ENCODE results near the gene AOC3. TPM values are rescaled to one million over a fixed set of nuclear protein-coding genes. Genes with fewer than 3 reads are reported as not detected.
"Not testable (repeated sequence)": the region's sequence is repeated elsewhere in the genome, so short reads cannot be mapped to it uniquely, and the experiment has no call there.

Gene AOC3
- polyA plus RNA-seq, 3 donors = 0.85 TPM; not detected in 2

DNA sequence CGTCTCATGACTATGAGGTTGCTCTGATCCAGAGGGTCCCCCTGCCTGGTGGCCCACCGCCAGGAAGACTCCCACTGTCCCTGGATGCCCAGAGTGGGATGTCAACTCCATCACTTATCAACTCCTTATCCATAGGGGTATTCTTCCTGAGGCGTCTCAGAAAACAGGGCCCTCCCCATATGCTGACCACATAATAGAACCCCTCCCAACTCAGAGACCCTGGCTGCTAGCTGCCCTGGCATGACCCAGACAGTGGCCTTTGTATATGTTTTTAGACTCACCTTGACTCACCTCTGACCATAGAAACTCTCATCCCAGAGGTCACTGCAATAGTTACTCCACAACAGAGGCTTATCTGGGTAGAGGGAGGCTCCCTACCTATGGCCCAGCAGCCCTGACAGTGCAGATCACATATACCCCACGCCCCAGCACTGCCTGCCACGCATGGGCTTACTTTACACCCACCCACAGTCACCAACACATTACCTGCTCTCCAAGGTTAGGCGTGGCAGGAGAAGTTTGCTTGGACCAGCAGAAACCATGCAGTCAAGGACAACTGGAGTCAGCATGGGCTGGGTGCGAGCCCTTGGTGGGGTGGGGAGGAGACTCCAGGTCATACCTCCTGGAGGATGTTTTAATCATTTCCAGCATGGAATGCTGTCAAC is 47.3 kb downstream of the AOC3 start:
- H3K9me3 ChIP-seq (replicated peaks in 1 of 2; ENCODE audit: control insufficient read depth in 1 of 2, insufficient read depth in 1 of 2, low read length in 2 of 2) = no peaks in the 10 kb centered on the region
- no peak overlapping the region for H3K4me2 ChIP-seq (replicated peaks; ENCODE audit: extremely low read depth, low read length, poor library complexity, severe bottlenecking)
- Mint-ChIP-seq H3K27ac (no peak overlapping the region), H3K27me3 (ENCODE audit: low read depth in 3 of 3) (peaks cover 0 to 4% (median 0%) of the 10 kb centered on the region in 3 donors), H3K4me3 (no peak overlapping the region), H3K9me3 (no peaks in the 10 kb centered on the region), H3K4me1 (peaks cover 31% of the 10 kb centered on the region), H3K36me3 (no peaks in the 10 kb centered on the region)
- H4K20me1 ChIP-seq (ENCODE audit: insufficient read depth, low read length) = no peaks in the 10 kb centered on the region
- TF ChIP-seq CTCF (IDR thresholded peaks at IDR 0.05) = no peak
- H3K4me3 ChIP-seq (replicated peaks in 1 of 3; ENCODE audit: low read depth in 2 of 3, low read length in 3 of 3) = no peak overlapping the region
- DNase-seq = no peak
- intact Hi-C loops (cut with micrococcal nuclease) = no loop called here
- H3K27me3 ChIP-seq (ENCODE audit: control insufficient read depth in 2 of 2, insufficient read depth in 2 of 2, low read length in 2 of 2) = no peaks in the 10 kb centered on the region
- peaks cover 20 to 25% of the 10 kb centered on the region in 2 donors for H3K4me1 ChIP-seq (ENCODE audit: control insufficient read depth in 1 of 2, insufficient read depth in 2 of 2, low read length in 2 of 2)
- H3K27ac ChIP-seq (ENCODE audit: low read depth in 1 of 2, low read length in 2 of 2) = no peak overlapping the region
- H3K36me3 ChIP-seq (replicated peaks in 1 of 2; ENCODE audit: control insufficient read depth in 1 of 2, insufficient read depth in 2 of 2, low read length in 2 of 2) = no peaks in the 10 kb centered on the region
- H3K9ac ChIP-seq (ENCODE audit: insufficient read depth, low read length, poor library complexity, severe bottlenecking) = no peak overlapping the region
- H2AFZ ChIP-seq (ENCODE audit: insufficient read depth, low read depth, low read length, poor library complexity, severe bottlenecking) = no peak overlapping the region
- no peaks in the 10 kb centered on the region for H3K79me2 ChIP-seq (ENCODE audit: insufficient read depth, low read length)
- 90% methylated on average over 5 of the region's 7 CpGs for WGBS (ENCODE audit: insufficient coverage)

GRCh38 chr17:42899981-42900380 is 49.0 kb downstream of the AOC3 start:
- H3K27ac ChIP-seq (ENCODE audit: low read depth in 1 of 2, low read length in 2 of 2); H3K27me3 ChIP-seq (ENCODE audit: control insufficient read depth in 2 of 2, insufficient read depth in 2 of 2, low read length in 2 of 2); H3K4me3 Mint-ChIP-seq; H3K9me3 ChIP-seq (replicated peaks in 1 of 2; ENCODE audit: control insufficient read depth in 1 of 2, insufficient read depth in 1 of 2, low read length in 2 of 2); H3K4me3 ChIP-seq (replicated peaks in 1 of 3; ENCODE audit: low read depth in 2 of 3, low read length in 3 of 3); H2AFZ ChIP-seq (ENCODE audit: insufficient read depth, low read depth, low read length, poor library complexity, severe bottlenecking); H3K36me3 Mint-ChIP-seq; H3K27me3 Mint-ChIP-seq (ENCODE audit: low read depth in 3 of 3); H3K79me2 ChIP-seq (ENCODE audit: insufficient read depth, low read length); H3K9me3 Mint-ChIP-seq; H3K36me3 ChIP-seq (replicated peaks in 1 of 2; ENCODE audit: control insufficient read depth in 1 of 2, insufficient read depth in 2 of 2, low read length in 2 of 2); DNase-seq; intact Hi-C loops (cut with micrococcal nuclease); H3K27ac Mint-ChIP-seq; H3K4me2 ChIP-seq (replicated peaks; ENCODE audit: extremely low read depth, low read length, poor library complexity, severe bottlenecking); H3K4me1 ChIP-seq (ENCODE audit: control insufficient read depth in 1 of 2, insufficient read depth in 2 of 2, low read length in 2 of 2); H3K9ac ChIP-seq (ENCODE audit: insufficient read depth, low read length, poor library complexity, severe bottlenecking); H4K20me1 ChIP-seq (ENCODE audit: insufficient read depth, low read length): not testable (repeated sequence)
- WGBS (ENCODE audit: insufficient coverage) = 100% methylated on average over 1 of the region's 3 CpGs
- peaks cover 14% of the 10 kb centered on the region for H3K4me1 Mint-ChIP-seq

Data from CD14-positive monocyte (primary cell).